ENCODE measurements around the gene EGLN1.

DNA sequence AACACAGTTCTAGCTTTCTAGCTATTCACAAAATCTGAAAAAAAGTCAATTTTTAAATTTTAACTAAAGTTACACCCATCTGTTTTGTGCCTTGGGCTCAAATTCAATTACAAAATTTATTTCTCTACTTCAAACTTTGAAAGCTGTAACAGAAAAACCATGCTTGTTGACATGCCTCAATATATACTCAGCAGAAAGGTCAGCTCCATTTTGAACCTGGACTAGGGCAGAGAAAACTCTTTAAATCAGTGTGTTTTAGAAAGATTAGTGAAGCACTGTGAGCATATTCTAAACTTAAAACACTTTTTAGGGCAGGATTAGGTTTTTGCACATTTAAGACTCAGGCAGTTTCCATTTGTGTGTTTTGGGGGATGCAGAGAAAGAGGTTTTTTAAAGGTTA, 49.6 kb downstream of the EGLN1 start:
- TF ChIP-seq CTCF (conservative IDR thresholded peaks at IDR 0.05; ENCODE audit: low read depth in 2 of 2) (no peak), EZH2 (IDR thresholded peaks at IDR 0.05; ENCODE audit: low read depth, unreplicated experiment) (no peak), POLR2AphosphoS5 (IDR thresholded peaks at IDR 0.05; ENCODE audit: low read depth) (no peak), CREB1 (CRISPR knock-in tag; IDR thresholded peaks at IDR 0.05; ENCODE audit: low read depth) (no peak), REST (IDR thresholded peaks at IDR 0.05; ENCODE audit: unreplicated experiment) (no peak), EZH2phosphoT487 (IDR thresholded peaks at IDR 0.05; ENCODE audit: unreplicated experiment) (no peak), JUNB (IDR thresholded peaks at IDR 0.05; ENCODE audit: unreplicated experiment) (no peak), STAT1 (IDR thresholded peaks at IDR 0.05; ENCODE audit: unreplicated experiment) (no peak)
- TF ChIP-seq, protein P1, sequence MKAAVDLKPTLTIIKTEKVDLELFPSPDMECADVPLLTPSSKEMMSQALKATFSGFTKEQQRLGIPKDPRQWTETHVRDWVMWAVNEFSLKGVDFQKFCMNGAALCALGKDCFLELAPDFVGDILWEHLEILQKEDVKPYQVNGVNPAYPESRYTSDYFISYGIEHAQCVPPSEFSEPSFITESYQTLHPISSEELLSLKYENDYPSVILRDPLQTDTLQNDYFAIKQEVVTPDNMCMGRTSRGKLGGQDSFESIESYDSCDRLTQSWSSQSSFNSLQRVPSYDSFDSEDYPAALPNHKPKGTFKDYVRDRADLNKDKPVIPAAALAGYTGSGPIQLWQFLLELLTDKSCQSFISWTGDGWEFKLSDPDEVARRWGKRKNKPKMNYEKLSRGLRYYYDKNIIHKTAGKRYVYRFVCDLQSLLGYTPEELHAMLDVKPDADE (IDR thresholded peaks at IDR 0.05) = no peak
